ENCODE data around the gene CLPTM1L.

Gene CLPTM1L

GRCh38 chr5:1390861-1391600 lies 46.1 kb upstream of the CLPTM1L start:
- no peaks in the 10 kb centered on the region for H3K36me3 ChIP-seq
- H3K9me3 ChIP-seq = no peaks in the 10 kb centered on the region; the same call in 1 of the 2 replicates
- no peak overlapping the region for H3K4me3 ChIP-seq (ENCODE audit: low read depth, low read length)
- no peak for TF ChIP-seq CTCF (IDR thresholded peaks at IDR 0.05; ENCODE audit: low read depth, low read length)
- no peak for DNase-seq
- H3K27me3 ChIP-seq = peaks cover 78% of the 10 kb centered on the region
- no peaks in the 10 kb centered on the region for H3K4me1 ChIP-seq

GRCh38 chr5:1390333-1390732 lies 45.4 kb upstream of the CLPTM1L start:
- peaks cover 74% of the 10 kb centered on the region for H3K27me3 ChIP-seq
- no peak for DNase-seq
- no peak for TF ChIP-seq CTCF (IDR thresholded peaks at IDR 0.05; ENCODE audit: low read depth, low read length)
- H3K36me3 ChIP-seq = no peaks in the 10 kb centered on the region
- H3K9me3 ChIP-seq = no peaks in the 10 kb centered on the region; the same call in 1 of the 2 replicates
- H3K4me3 ChIP-seq (ENCODE audit: low read depth, low read length) = no peak overlapping the region
- no peaks in the 10 kb centered on the region for H3K4me1 ChIP-seq

GRCh38 chr5:1388383-1388967 lies 43.6 kb upstream of the CLPTM1L start:
- peaks cover 70% of the 10 kb centered on the region for H3K27me3 ChIP-seq
- H3K9me3 ChIP-seq = no peaks in the 10 kb centered on the region; the same call in 1 of the 2 replicates
- DNase-seq = no peak
- no peak for TF ChIP-seq CTCF (IDR thresholded peaks at IDR 0.05; ENCODE audit: low read depth, low read length)
- no peak overlapping the region for H3K4me3 ChIP-seq (ENCODE audit: low read depth, low read length)
- H3K36me3 ChIP-seq = no peaks in the 10 kb centered on the region
- no peaks in the 10 kb centered on the region for H3K4me1 ChIP-seq

GRCh38 chr5:1387876-1388275 lies 43.0 kb upstream of the CLPTM1L start:
- Histone ChIP-seq H3K27me3 (peaks cover 66% of the 10 kb centered on the region), H3K36me3 (no peaks in the 10 kb centered on the region), H3K9me3 (no peaks in the 10 kb centered on the region; the same call in 1 of the 2 replicates), H3K4me1 (no peaks in the 10 kb centered on the region), H3K4me3 (ENCODE audit: low read depth, low read length) (no peak overlapping the region)
- no peak for TF ChIP-seq CTCF (IDR thresholded peaks at IDR 0.05; ENCODE audit: low read depth, low read length)
- no peak for DNase-seq

GRCh38 chr5:1387059-1387755 lies 42.3 kb upstream of the CLPTM1L start:
- Histone ChIP-seq H3K4me1 (no peaks in the 10 kb centered on the region), H3K9me3 (no peaks in the 10 kb centered on the region; the same call in 1 of the 2 replicates), H3K27me3 (peaks cover 66% of the 10 kb centered on the region), H3K36me3 (no peaks in the 10 kb centered on the region), H3K4me3 (ENCODE audit: low read depth, low read length) (no peak overlapping the region)
- no peak for DNase-seq
- no peak for TF ChIP-seq CTCF (IDR thresholded peaks at IDR 0.05; ENCODE audit: low read depth, low read length)
